Measurements from ENCODE around the gene GAGE1.
"Not testable (repeated sequence)": the region's sequence is repeated elsewhere in the genome, so short reads cannot be mapped to it uniquely, and the experiment has no call there.

Gene GAGE1

DNA sequence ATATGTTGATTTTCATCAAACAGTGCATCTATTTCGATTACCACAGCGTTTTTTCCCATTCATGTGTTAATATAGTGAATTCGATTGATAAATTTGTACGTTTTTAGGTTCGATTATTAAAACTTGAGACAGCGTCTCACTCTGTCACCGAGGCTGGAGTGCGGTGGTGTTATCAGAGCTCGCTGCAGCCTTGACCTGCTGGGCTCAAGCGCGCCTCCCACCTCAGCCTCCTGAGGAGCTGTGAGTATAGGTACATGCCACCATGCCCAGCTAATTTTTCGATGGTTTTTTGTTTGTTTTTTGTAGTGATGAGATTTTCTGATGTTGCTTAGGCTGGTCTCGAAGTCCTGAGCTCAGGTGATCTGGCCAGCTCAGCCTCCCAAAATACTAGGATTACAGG lies 29.7 kb upstream of the GAGE1 start:
- not testable (repeated sequence) for H2BK12ac ChIP-seq (ENCODE audit: low read length); H3K9me3 ChIP-seq (replicated peaks in 1 of 2; ENCODE audit: control insufficient read depth in 2 of 2, insufficient read depth in 1 of 2, low read depth in 1 of 2, low read length in 2 of 2); H3K23ac ChIP-seq (ENCODE audit: low read depth, low read length, poor library complexity); H3K4me3 ChIP-seq (ENCODE audit: low read length in 2 of 2); H3K18ac ChIP-seq (ENCODE audit: low read length); H2AK5ac ChIP-seq (ENCODE audit: low read depth, low read length); H2AFZ ChIP-seq (ENCODE audit: low read length); H3K27ac ChIP-seq (replicated peaks; ENCODE audit: low read length); H2BK15ac ChIP-seq (ENCODE audit: low read length); H3K4ac ChIP-seq (ENCODE audit: low read length); H2BK120ac ChIP-seq (ENCODE audit: low read depth, low read length); H2BK5ac ChIP-seq (ENCODE audit: low read length); H3K79me1 ChIP-seq (ENCODE audit: low read depth, low read length); H4K8ac ChIP-seq (ENCODE audit: low read depth, low read length); DNase-seq (ENCODE audit: low spot score); H3K9ac ChIP-seq (ENCODE audit: low read depth, low read length, poor library complexity); H3K36me3 ChIP-seq (replicated peaks in 1 of 2; ENCODE audit: control insufficient read depth in 2 of 2, insufficient read depth in 2 of 2, low read length in 2 of 2); H4K91ac ChIP-seq (ENCODE audit: low read depth, low read length, poor library complexity); H3K27me3 ChIP-seq (ENCODE audit: control insufficient read depth in 3 of 3, insufficient read depth in 3 of 3, low read depth in 1 of 3, low read length in 3 of 3); H3K4me2 ChIP-seq (ENCODE audit: insufficient read depth, low read length, poor library complexity, severe bottlenecking); H3K14ac ChIP-seq (ENCODE audit: low read length); H3K4me1 ChIP-seq (ENCODE audit: control insufficient read depth in 2 of 2, insufficient read depth in 1 of 2, low read depth in 1 of 2, low read length in 2 of 2)
- WGBS, 2 donors (ENCODE audit: extremely low coverage in 2 of 2, insufficient read length in 2 of 2, insufficient replicate concordance in 1 of 2): no CpG with 5 or more reads among the region's 13 CpGs

DNA sequence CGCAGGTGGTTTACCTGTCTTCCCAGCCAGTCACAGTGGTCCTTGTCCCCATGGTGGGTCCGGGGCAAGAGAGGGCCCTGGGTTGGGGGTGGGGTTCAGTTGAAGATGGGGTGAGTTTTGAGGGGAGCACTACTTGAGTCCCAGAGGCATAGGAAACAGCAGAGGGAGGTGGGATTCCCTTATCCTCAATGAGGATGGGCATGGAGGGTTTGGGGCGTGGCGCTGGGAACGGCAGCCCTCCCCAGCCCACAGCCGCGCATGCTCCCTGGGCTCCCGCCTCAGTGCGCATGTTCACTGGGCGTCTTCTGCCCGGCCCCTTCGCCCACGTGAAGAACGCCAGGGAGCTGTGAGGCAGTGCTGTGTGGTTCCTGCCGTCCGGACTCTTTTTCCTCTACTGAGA lies 28.7 kb upstream of the GAGE1 start, which contains the start of gene GAGE12G:
GAGE12G (plus strand) TSS at position 301 of the 400 bp plus-strand sequence. CDS start 1,155 bp downstream, outside the sequence.
- H4K8ac ChIP-seq (ENCODE audit: low read depth, low read length); H3K27ac ChIP-seq (replicated peaks; ENCODE audit: low read length); H2BK15ac ChIP-seq (ENCODE audit: low read length); H3K79me1 ChIP-seq (ENCODE audit: low read depth, low read length); H3K23ac ChIP-seq (ENCODE audit: low read depth, low read length, poor library complexity); H2AK5ac ChIP-seq (ENCODE audit: low read depth, low read length); H3K4me1 ChIP-seq (ENCODE audit: control insufficient read depth in 2 of 2, insufficient read depth in 1 of 2, low read depth in 1 of 2, low read length in 2 of 2); DNase-seq (ENCODE audit: low spot score); H4K91ac ChIP-seq (ENCODE audit: low read depth, low read length, poor library complexity); H2BK5ac ChIP-seq (ENCODE audit: low read length); H2BK120ac ChIP-seq (ENCODE audit: low read depth, low read length); H2BK12ac ChIP-seq (ENCODE audit: low read length); H3K4ac ChIP-seq (ENCODE audit: low read length); H3K14ac ChIP-seq (ENCODE audit: low read length); H3K27me3 ChIP-seq (ENCODE audit: control insufficient read depth in 3 of 3, insufficient read depth in 3 of 3, low read depth in 1 of 3, low read length in 3 of 3); H3K4me2 ChIP-seq (ENCODE audit: insufficient read depth, low read length, poor library complexity, severe bottlenecking); H3K9me3 ChIP-seq (replicated peaks in 1 of 2; ENCODE audit: control insufficient read depth in 2 of 2, insufficient read depth in 1 of 2, low read depth in 1 of 2, low read length in 2 of 2); H3K18ac ChIP-seq (ENCODE audit: low read length); H2AFZ ChIP-seq (ENCODE audit: low read length); H3K9ac ChIP-seq (ENCODE audit: low read depth, low read length, poor library complexity); H3K36me3 ChIP-seq (replicated peaks in 1 of 2; ENCODE audit: control insufficient read depth in 2 of 2, insufficient read depth in 2 of 2, low read length in 2 of 2); H3K4me3 ChIP-seq (ENCODE audit: low read length in 2 of 2): not testable (repeated sequence)
- no CpG with 5 or more reads among the region's 16 CpGs for WGBS, 2 donors (ENCODE audit: extremely low coverage in 2 of 2, insufficient read length in 2 of 2, insufficient replicate concordance in 1 of 2)

DNA sequence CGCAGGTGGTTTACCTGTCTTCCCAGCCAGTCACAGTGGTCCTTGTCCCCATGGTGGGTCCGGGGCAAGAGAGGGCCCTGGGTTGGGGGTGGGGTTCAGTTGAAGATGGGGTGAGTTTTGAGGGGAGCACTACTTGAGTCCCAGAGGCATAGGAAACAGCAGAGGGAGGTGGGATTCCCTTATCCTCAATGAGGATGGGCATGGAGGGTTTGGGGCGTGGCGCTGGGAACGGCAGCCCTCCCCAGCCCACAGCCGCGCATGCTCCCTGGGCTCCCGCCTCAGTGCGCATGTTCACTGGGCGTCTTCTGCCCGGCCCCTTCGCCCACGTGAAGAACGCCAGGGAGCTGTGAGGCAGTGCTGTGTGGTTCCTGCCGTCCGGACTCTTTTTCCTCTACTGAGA lies 19.2 kb upstream of the GAGE1 start, which contains the start of gene GAGE12H:
GAGE12H (plus strand) TSS at position 301 of the 400 bp plus-strand sequence. CDS start 1,155 bp downstream, outside the sequence.
- H3K27me3 ChIP-seq (ENCODE audit: control insufficient read depth in 3 of 3, insufficient read depth in 3 of 3, low read depth in 1 of 3, low read length in 3 of 3); H2BK12ac ChIP-seq (ENCODE audit: low read length); H3K4ac ChIP-seq (ENCODE audit: low read length); H2BK120ac ChIP-seq (ENCODE audit: low read depth, low read length); H4K8ac ChIP-seq (ENCODE audit: low read depth, low read length); H3K4me1 ChIP-seq (ENCODE audit: control insufficient read depth in 2 of 2, insufficient read depth in 1 of 2, low read depth in 1 of 2, low read length in 2 of 2); H3K4me3 ChIP-seq (ENCODE audit: low read length in 2 of 2); H3K9me3 ChIP-seq (replicated peaks in 1 of 2; ENCODE audit: control insufficient read depth in 2 of 2, insufficient read depth in 1 of 2, low read depth in 1 of 2, low read length in 2 of 2); H3K79me1 ChIP-seq (ENCODE audit: low read depth, low read length); H3K27ac ChIP-seq (replicated peaks; ENCODE audit: low read length); H3K14ac ChIP-seq (ENCODE audit: low read length); H2BK5ac ChIP-seq (ENCODE audit: low read length); H3K9ac ChIP-seq (ENCODE audit: low read depth, low read length, poor library complexity); H2BK15ac ChIP-seq (ENCODE audit: low read length); H2AFZ ChIP-seq (ENCODE audit: low read length); DNase-seq (ENCODE audit: low spot score); H4K91ac ChIP-seq (ENCODE audit: low read depth, low read length, poor library complexity); H3K4me2 ChIP-seq (ENCODE audit: insufficient read depth, low read length, poor library complexity, severe bottlenecking); H3K23ac ChIP-seq (ENCODE audit: low read depth, low read length, poor library complexity); H2AK5ac ChIP-seq (ENCODE audit: low read depth, low read length); H3K36me3 ChIP-seq (replicated peaks in 1 of 2; ENCODE audit: control insufficient read depth in 2 of 2, insufficient read depth in 2 of 2, low read length in 2 of 2); H3K18ac ChIP-seq (ENCODE audit: low read length): not testable (repeated sequence)
- no CpG with 5 or more reads among the region's 16 CpGs for WGBS, 2 donors (ENCODE audit: extremely low coverage in 2 of 2, insufficient read length in 2 of 2, insufficient replicate concordance in 1 of 2)

- H4K91ac ChIP-seq (ENCODE audit: low read depth, low read length, poor library complexity); H3K23ac ChIP-seq (ENCODE audit: low read depth, low read length, poor library complexity); H2BK12ac ChIP-seq (ENCODE audit: low read length); H2BK15ac ChIP-seq (ENCODE audit: low read length); H2BK5ac ChIP-seq (ENCODE audit: low read length); H3K4me1 ChIP-seq (ENCODE audit: control insufficient read depth in 2 of 2, insufficient read depth in 1 of 2, low read depth in 1 of 2, low read length in 2 of 2); H3K4ac ChIP-seq (ENCODE audit: low read length); H3K79me1 ChIP-seq (ENCODE audit: low read depth, low read length); H3K36me3 ChIP-seq (replicated peaks in 1 of 2; ENCODE audit: control insufficient read depth in 2 of 2, insufficient read depth in 2 of 2, low read length in 2 of 2); H3K4me3 ChIP-seq (ENCODE audit: low read length in 2 of 2); H3K9ac ChIP-seq (ENCODE audit: low read depth, low read length, poor library complexity); H2AFZ ChIP-seq (ENCODE audit: low read length); H3K4me2 ChIP-seq (ENCODE audit: insufficient read depth, low read length, poor library complexity, severe bottlenecking); H3K9me3 ChIP-seq (replicated peaks in 1 of 2; ENCODE audit: control insufficient read depth in 2 of 2, insufficient read depth in 1 of 2, low read depth in 1 of 2, low read length in 2 of 2); H3K14ac ChIP-seq (ENCODE audit: low read length); H3K27me3 ChIP-seq (ENCODE audit: control insufficient read depth in 3 of 3, insufficient read depth in 3 of 3, low read depth in 1 of 3, low read length in 3 of 3); H4K8ac ChIP-seq (ENCODE audit: low read depth, low read length); H2AK5ac ChIP-seq (ENCODE audit: low read depth, low read length); DNase-seq (ENCODE audit: low spot score); H3K18ac ChIP-seq (ENCODE audit: low read length); H2BK120ac ChIP-seq (ENCODE audit: low read depth, low read length); H3K27ac ChIP-seq (replicated peaks; ENCODE audit: low read length): not testable (repeated sequence)
- no CpG with 5 or more reads among the region's 16 CpGs for WGBS, 2 donors (ENCODE audit: extremely low coverage in 2 of 2, insufficient read length in 2 of 2, insufficient replicate concordance in 1 of 2)
Measured at GRCh38 chrX:49589196-49589595, 9.6 kb upstream of the GAGE1 start, which contains the start of gene GAGE2A. Gene GAGE2A, plus strand, starts transcription at chrX:49589496. Its CDS starts 1,155 bp downstream, at chrX:49590651.

All from neuronal stem cell (in vitro differentiated cells).